Kidney (tissue), 14 donors: ENCODE results near the gene ARV1. TPM values are rescaled to one million over a fixed set of nuclear protein-coding genes. Genes with fewer than 3 reads are reported as not detected.
"Not testable (repeated sequence)": the region's sequence is repeated elsewhere in the genome, so short reads cannot be mapped to it uniquely, and the experiment has no call there.

Source experiments
- DNase-seq, 5 donors: peaks; one replicate each; pipeline ENCODE4 v3.0.0-alpha.2; 2013 to 2020
- FAIRE-seq: peaks from 2 replicates; lab custom pipeline; 2012; peaks lifted over from hg19 to GRCh38; lab: Jason Lieb, UNC
- H3K27ac ChIP-seq, 2 donors: one replicate each; pipeline ENCODE4 v1.7.0; 2013; ENCODE audit warnings: low read depth in 2 of 2, low read length in 2 of 2, inconsistent platforms in 1 of 2
- H3K27me3 ChIP-seq: one replicate; pipeline ENCODE4 v1.7.1; 2013; ENCODE audit warnings: low read length, inconsistent platforms; ENCODE audit not compliant: control insufficient read depth, insufficient read depth
- H3K36me3 ChIP-seq, 3 donors: one replicate each; pipeline versions ENCODE4 v1.7.0 to v1.7.1; 2013; ENCODE audit warnings: low read length in 3 of 3, control low read depth in 1 of 3, inconsistent platforms in 1 of 3; ENCODE audit not compliant: insufficient read depth in 3 of 3, control insufficient read depth in 2 of 3
- H3K4me1 ChIP-seq, 3 donors: one replicate each; pipeline versions ENCODE4 v1.7.0 to v1.7.1; 2013; ENCODE audit warnings: low read length in 3 of 3, inconsistent platforms in 1 of 3, low read depth in 1 of 3; ENCODE audit not compliant: control insufficient read depth in 2 of 3, insufficient read depth in 2 of 3
- H3K4me3 ChIP-seq, 3 donors: one replicate each; pipeline versions ENCODE4 v1.7.0 to v1.8.1; 2013; ENCODE audit warnings: low read length in 3 of 3, control low read depth in 1 of 3, inconsistent platforms in 1 of 3
- H3K9ac ChIP-seq, 3 donors: one replicate each; pipeline versions ENCODE4 v1.7.0 to v1.7.1; 2013; ENCODE audit warnings: low read length in 3 of 3, control low read depth in 1 of 3, inconsistent platforms in 1 of 3
- H3K9me3 ChIP-seq, 3 donors: one replicate each; pipeline versions ENCODE4 v1.7.0 to v1.7.1; 2013; ENCODE audit warnings: low read length in 3 of 3, control low read depth in 1 of 3, inconsistent platforms in 1 of 3; ENCODE audit not compliant: control insufficient read depth in 2 of 3, insufficient read depth in 1 of 3
- intact Hi-C: fragments of 100-400 bp; cut with DNase I; formaldehyde crosslinking; loops from one replicate; pipeline ENCODE4 v1.11.1; 2022
- polyA plus RNA-seq: library from polyadenylated mRNA; stranded (reverse); fragments of 350-450 nt; fragmentation: Illumina TruSeq; extraction: RNeasy Lipid Tissue Mini Kit (QIAGEN cat#74804); gene quantifications from one replicate; pipeline ENCODE4 v1.2.3, GENCODE V29; 2014; ENCODE audit warnings: low read depth, low replicate concordance; ENCODE audit not compliant: insufficient read depth
- total RNA-seq: library from RNA; stranded (reverse); fragmentation: NEBNext Ultra II Directional; extraction: Animal tissue kit (Norgen Biotek cat#: 25700); gene quantifications from one replicate; pipeline ENCODE4 v1.2.1, GENCODE V29; 2021
- TF ChIP-seq, protein P1 (sequence below): IDR thresholded peaks from 3 replicates; pipeline ENCODE4 v1.5.1; 2012; ENCODE audit warnings: mild to moderate bottlenecking, moderate library complexity, borderline replicate concordance; ENCODE audit not compliant: insufficient read depth; ENCODE audit errors: extremely low read depth
- donor health status: control.
- donor health status: control.
- donor health status: control.
- donor health status: control.
- donor health status: control.
- donor health status: DM: yes; HTN: yes; CAD: no.
- donor health status: Normal renal cell carcinoma (clear cell type).

Gene ARV1
- total and polyA plus RNA-seq, 2 donors from 2014 or later = 21.1 to 38.5 TPM

DNA sequence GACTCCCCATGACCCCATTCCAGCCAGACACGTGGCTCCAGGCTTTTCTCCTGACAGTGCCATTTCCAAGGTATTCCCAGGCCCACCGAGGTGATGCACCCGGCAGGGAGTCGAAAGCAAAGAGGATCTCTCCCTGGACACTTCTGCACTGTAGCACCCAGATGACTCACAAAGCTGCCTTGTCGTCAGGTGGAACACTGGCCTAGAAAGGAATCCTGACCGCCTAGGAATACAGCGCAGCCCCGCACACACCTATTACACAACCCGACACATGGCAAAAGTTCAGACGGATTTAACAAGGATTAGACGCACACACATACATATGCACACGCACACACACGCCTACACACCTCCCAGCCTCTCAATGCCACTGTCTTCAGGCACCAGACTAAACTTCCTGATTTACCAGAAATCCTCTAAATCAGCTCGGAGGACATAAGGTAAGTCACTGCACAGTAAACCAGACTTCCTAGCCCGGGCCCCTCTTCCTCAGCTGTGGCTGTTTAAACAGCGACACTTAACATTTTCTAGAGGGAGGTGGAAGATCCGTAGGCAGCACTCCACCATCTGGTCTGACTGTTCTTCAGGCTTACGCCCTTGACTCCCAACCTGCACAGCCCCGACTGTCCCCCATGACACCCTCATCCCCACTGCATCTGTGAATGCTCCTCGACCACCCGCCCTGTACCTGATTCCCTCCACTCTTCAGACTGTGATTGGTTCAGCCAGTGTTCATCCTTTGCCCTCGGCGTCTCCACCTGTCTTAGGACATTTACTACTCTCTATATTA, 48.4 kb downstream of the ARV1 start:
- Histone ChIP-seq H3K36me3 (no peaks in the 10 kb centered on the region), H3K9ac (no peak overlapping the region), H3K27ac (no peak overlapping the region), H3K4me3 (no peak overlapping the region), H3K9me3 (no peaks in the 10 kb centered on the region), H3K4me1 (no peaks in the 10 kb centered on the region), H3K27me3 (no peaks in the 10 kb centered on the region)
- intact Hi-C loops = no loop called here
- DNase-seq (no peak), FAIRE-seq (no peak)
- TF ChIP-seq, protein P1, sequence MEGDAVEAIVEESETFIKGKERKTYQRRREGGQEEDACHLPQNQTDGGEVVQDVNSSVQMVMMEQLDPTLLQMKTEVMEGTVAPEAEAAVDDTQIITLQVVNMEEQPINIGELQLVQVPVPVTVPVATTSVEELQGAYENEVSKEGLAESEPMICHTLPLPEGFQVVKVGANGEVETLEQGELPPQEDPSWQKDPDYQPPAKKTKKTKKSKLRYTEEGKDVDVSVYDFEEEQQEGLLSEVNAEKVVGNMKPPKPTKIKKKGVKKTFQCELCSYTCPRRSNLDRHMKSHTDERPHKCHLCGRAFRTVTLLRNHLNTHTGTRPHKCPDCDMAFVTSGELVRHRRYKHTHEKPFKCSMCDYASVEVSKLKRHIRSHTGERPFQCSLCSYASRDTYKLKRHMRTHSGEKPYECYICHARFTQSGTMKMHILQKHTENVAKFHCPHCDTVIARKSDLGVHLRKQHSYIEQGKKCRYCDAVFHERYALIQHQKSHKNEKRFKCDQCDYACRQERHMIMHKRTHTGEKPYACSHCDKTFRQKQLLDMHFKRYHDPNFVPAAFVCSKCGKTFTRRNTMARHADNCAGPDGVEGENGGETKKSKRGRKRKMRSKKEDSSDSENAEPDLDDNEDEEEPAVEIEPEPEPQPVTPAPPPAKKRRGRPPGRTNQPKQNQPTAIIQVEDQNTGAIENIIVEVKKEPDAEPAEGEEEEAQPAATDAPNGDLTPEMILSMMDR = no peak

DNA sequence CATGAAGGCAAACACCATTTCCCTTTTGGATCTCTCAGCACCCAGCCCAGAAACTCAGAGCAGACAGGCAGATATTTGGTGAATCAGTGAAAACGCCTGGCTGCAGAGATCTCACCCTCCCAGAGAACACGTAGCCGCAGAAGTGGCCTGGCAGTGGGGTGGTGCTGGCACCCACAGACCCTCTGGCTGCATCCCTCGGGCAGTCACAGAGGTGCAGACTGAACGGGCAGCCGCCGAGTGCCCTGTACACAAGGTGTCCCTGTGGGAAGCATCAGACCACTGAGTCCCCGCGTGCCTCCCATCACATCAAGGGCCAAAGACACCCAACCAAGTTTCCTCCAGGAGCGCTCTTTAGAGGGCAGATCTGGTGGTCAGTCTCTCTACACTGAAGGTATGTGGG, 49.1 kb downstream of the ARV1 start:
- H3K9ac ChIP-seq = no peak overlapping the region
- DNase-seq (no peak), FAIRE-seq (no peak)
- no peaks in the 10 kb centered on the region for H3K4me1 ChIP-seq
- no peak overlapping the region for H3K27ac ChIP-seq
- H3K4me3 ChIP-seq = no peak overlapping the region
- H3K27me3 ChIP-seq = no peaks in the 10 kb centered on the region
- no peaks in the 10 kb centered on the region for H3K36me3 ChIP-seq
- H3K9me3 ChIP-seq = no peaks in the 10 kb centered on the region
- TF ChIP-seq, protein P1 = no peak
- intact Hi-C loops = no loop called here

DNA sequence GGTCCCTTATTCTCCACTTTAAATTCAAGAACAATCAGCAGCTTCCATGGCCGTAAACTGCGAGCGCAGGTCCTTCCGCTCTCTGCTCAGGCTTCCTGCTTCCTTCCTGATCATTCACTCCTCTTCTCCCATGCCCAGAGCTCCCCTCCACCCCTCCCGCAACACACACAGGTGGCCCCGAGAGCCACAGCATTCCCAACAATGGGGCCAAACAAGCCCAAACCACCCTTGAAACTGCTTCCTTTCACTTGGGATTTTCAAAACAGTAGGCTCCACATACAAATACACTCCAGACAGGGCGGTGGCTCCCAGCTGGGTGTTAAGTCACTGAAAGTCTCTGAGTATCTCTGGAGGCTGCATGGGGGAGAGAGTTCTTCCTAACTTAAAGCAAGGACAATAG, 49.8 kb downstream of the ARV1 start:
- H3K9me3 ChIP-seq = no peaks in the 10 kb centered on the region
- H3K36me3 ChIP-seq = no peaks in the 10 kb centered on the region
- TF ChIP-seq, protein P1 = no peak
- no peak for DNase-seq
- no peak for FAIRE-seq
- H3K4me1 ChIP-seq = no peaks in the 10 kb centered on the region
- H3K4me3 ChIP-seq = no peak overlapping the region
- H3K27ac ChIP-seq = no peak overlapping the region
- intact Hi-C loops = no loop called here
- no peaks in the 10 kb centered on the region for H3K27me3 ChIP-seq
- H3K9ac ChIP-seq = no peak overlapping the region

DNA sequence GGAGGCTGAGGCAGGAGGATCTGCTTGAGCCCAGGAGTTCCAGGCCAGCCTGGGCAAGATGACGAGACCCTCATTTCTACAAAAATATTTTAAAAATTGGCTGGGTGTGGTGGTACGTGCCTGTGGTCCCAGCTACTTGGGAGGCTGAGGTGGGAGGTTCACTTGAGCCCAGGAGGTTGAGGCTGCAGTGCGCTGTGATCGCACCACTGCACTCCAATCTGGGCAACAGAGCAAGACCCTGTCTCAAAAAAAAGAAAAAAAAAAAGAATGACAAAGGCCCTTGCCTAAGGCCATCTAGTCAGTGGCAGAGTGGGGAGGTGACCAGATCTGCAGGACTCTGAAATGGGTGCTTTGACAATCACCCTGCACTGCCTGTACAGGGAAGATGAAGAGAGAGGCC, 50.4 kb downstream of the ARV1 start:
- H3K4me1 ChIP-seq, H3K27me3 ChIP-seq, intact Hi-C loops, DNase-seq, H3K9ac ChIP-seq, H3K4me3 ChIP-seq, FAIRE-seq, H3K9me3 ChIP-seq, H3K36me3 ChIP-seq, H3K27ac ChIP-seq: not testable (repeated sequence)
